Measurements from ENCODE around the gene SULT1E1.
"Not testable (repeated sequence)": the region's sequence is repeated elsewhere in the genome, so short reads cannot be mapped to it uniquely, and the experiment has no call there.

The SULT1E1 gene

GRCh38 chr4:69831270-69831627 lies 28.7 kb downstream of the SULT1E1 start:
- H3K27me3 ChIP-seq (ENCODE audit: control insufficient read depth in 2 of 2, insufficient read depth in 2 of 2, low read length in 2 of 2), result no peaks in the 10 kb centered on the region
- peak overlapping the region; percentile 76 to 86 for H3K27ac ChIP-seq (ENCODE audit: low read depth in 2 of 2, low read length in 2 of 2)
- H3K4me1 ChIP-seq (ENCODE audit: control insufficient read depth in 2 of 2, insufficient read depth in 2 of 2, low read length in 2 of 2), result peaks cover 21 to 43% of the 10 kb centered on the region in 2 donors
- H3K36me3 ChIP-seq (ENCODE audit: control insufficient read depth in 2 of 2, insufficient read depth in 2 of 2, low read length in 2 of 2), result no peaks in the 10 kb centered on the region
- H3K9ac ChIP-seq (ENCODE audit: low read depth in 1 of 2, low read length in 2 of 2), result peak overlapping the region; percentile 46 to 72
- peak overlapping the region; percentile 4 to 66 for H3K4me3 ChIP-seq (ENCODE audit: low read length in 2 of 2)
- no peaks in the 10 kb centered on the region for H3K9me3 ChIP-seq (ENCODE audit: control insufficient read depth in 2 of 2, low read length in 2 of 2)

- peaks cover 21 to 43% of the 10 kb centered on the region in 2 donors for H3K4me1 ChIP-seq (ENCODE audit: control insufficient read depth in 2 of 2, insufficient read depth in 2 of 2, low read length in 2 of 2)
- no peaks in the 10 kb centered on the region for H3K27me3 ChIP-seq (ENCODE audit: control insufficient read depth in 2 of 2, insufficient read depth in 2 of 2, low read length in 2 of 2)
- H3K9me3 ChIP-seq (ENCODE audit: control insufficient read depth in 2 of 2, low read length in 2 of 2), result no peaks in the 10 kb centered on the region
- H3K36me3 ChIP-seq (ENCODE audit: control insufficient read depth in 2 of 2, insufficient read depth in 2 of 2, low read length in 2 of 2), result no peaks in the 10 kb centered on the region
- peak overlapping the region; percentile 46 to 72 for H3K9ac ChIP-seq (ENCODE audit: low read depth in 1 of 2, low read length in 2 of 2)
- peak overlapping the region; percentile 4 to 66 for H3K4me3 ChIP-seq (ENCODE audit: low read length in 2 of 2)
- peak overlapping the region; percentile 76 to 86 for H3K27ac ChIP-seq (ENCODE audit: low read depth in 2 of 2, low read length in 2 of 2)
Observed at GRCh38 chr4:69830560-69831269, 29.2 kb downstream of the SULT1E1 start.

- Histone ChIP-seq H3K27ac (ENCODE audit: low read depth in 2 of 2, low read length in 2 of 2) (peak overlapping the region; percentile 59 to 86), H3K27me3 (ENCODE audit: control insufficient read depth in 2 of 2, insufficient read depth in 2 of 2, low read length in 2 of 2) (no peaks in the 10 kb centered on the region), H3K4me1 (ENCODE audit: control insufficient read depth in 2 of 2, insufficient read depth in 2 of 2, low read length in 2 of 2) (peaks cover 21 to 43% of the 10 kb centered on the region in 2 donors), H3K4me3 (ENCODE audit: low read length in 2 of 2) (no peak overlapping the region), H3K9me3 (ENCODE audit: control insufficient read depth in 2 of 2, low read length in 2 of 2) (no peaks in the 10 kb centered on the region), H3K36me3 (ENCODE audit: control insufficient read depth in 2 of 2, insufficient read depth in 2 of 2, low read length in 2 of 2) (no peaks in the 10 kb centered on the region), H3K9ac (ENCODE audit: low read depth in 1 of 2, low read length in 2 of 2) (no peak overlapping the region)
Observed at GRCh38 chr4:69830192-69830559, 29.8 kb downstream of the SULT1E1 start.

- Histone ChIP-seq H3K4me3 (ENCODE audit: low read length in 2 of 2) (no peak overlapping the region), H3K4me1 (ENCODE audit: control insufficient read depth in 2 of 2, insufficient read depth in 2 of 2, low read length in 2 of 2) (peaks cover 21 to 43% of the 10 kb centered on the region in 2 donors), H3K27ac (ENCODE audit: low read depth in 2 of 2, low read length in 2 of 2) (peak overlapping the region; percentile 59 to 86)
Observed at GRCh38 chr4:69829678-69830077, 30.3 kb downstream of the SULT1E1 start.

GRCh38 chr4:69828828-69829227 lies 31.1 kb downstream of the SULT1E1 start:
- Histone ChIP-seq H3K27me3 (ENCODE audit: control insufficient read depth in 2 of 2, insufficient read depth in 2 of 2, low read length in 2 of 2) (no peaks in the 10 kb centered on the region), H3K36me3 (ENCODE audit: control insufficient read depth in 2 of 2, insufficient read depth in 2 of 2, low read length in 2 of 2) (no peaks in the 10 kb centered on the region), H3K9ac (ENCODE audit: low read depth in 1 of 2, low read length in 2 of 2) (no peak overlapping the region), H3K4me3 (ENCODE audit: low read length in 2 of 2) (no peak overlapping the region), H3K9me3 (ENCODE audit: control insufficient read depth in 2 of 2, low read length in 2 of 2) (no peaks in the 10 kb centered on the region), H3K27ac (ENCODE audit: low read depth in 2 of 2, low read length in 2 of 2) (no peak overlapping the region), H3K4me1 (ENCODE audit: control insufficient read depth in 2 of 2, insufficient read depth in 2 of 2, low read length in 2 of 2) (peaks cover 24 to 43% of the 10 kb centered on the region in 2 donors)

More at GRCh38 chr4:69829678-69830077, 30.3 kb downstream of the SULT1E1 start:
- H3K9ac ChIP-seq (ENCODE audit: low read depth in 1 of 2, low read length in 2 of 2), result no peak overlapping the region
- H3K9me3 ChIP-seq (ENCODE audit: control insufficient read depth in 2 of 2, low read length in 2 of 2), result no peaks in the 10 kb centered on the region
- no peaks in the 10 kb centered on the region for H3K27me3 ChIP-seq (ENCODE audit: control insufficient read depth in 2 of 2, insufficient read depth in 2 of 2, low read length in 2 of 2)
- H3K36me3 ChIP-seq (ENCODE audit: control insufficient read depth in 2 of 2, insufficient read depth in 2 of 2, low read length in 2 of 2), result no peaks in the 10 kb centered on the region

GRCh38 chr4:69825056-69825455 lies 34.9 kb downstream of the SULT1E1 start:
- not testable (repeated sequence) for H3K9me3 ChIP-seq (ENCODE audit: control insufficient read depth in 2 of 2, low read length in 2 of 2); H3K27ac ChIP-seq (ENCODE audit: low read depth in 2 of 2, low read length in 2 of 2); H3K27me3 ChIP-seq (ENCODE audit: control insufficient read depth in 2 of 2, insufficient read depth in 2 of 2, low read length in 2 of 2); H3K9ac ChIP-seq (ENCODE audit: low read depth in 1 of 2, low read length in 2 of 2); H3K36me3 ChIP-seq (ENCODE audit: control insufficient read depth in 2 of 2, insufficient read depth in 2 of 2, low read length in 2 of 2); H3K4me3 ChIP-seq (ENCODE audit: low read length in 2 of 2)
- peaks cover 8 to 17% of the 10 kb centered on the region in 2 donors for H3K4me1 ChIP-seq (ENCODE audit: control insufficient read depth in 2 of 2, insufficient read depth in 2 of 2, low read length in 2 of 2)

GRCh38 chr4:69823481-69824186 lies 36.3 kb downstream of the SULT1E1 start:
- H3K27ac ChIP-seq (ENCODE audit: low read depth in 2 of 2, low read length in 2 of 2), result peak overlapping the region; percentile 66 to 67
- H3K27me3 ChIP-seq (ENCODE audit: control insufficient read depth in 2 of 2, insufficient read depth in 2 of 2, low read length in 2 of 2), result no peaks in the 10 kb centered on the region
- H3K4me3 ChIP-seq (ENCODE audit: low read length in 2 of 2), result peak overlapping the region in 1 of 2 donors; percentile 26
- H3K9me3 ChIP-seq (ENCODE audit: control insufficient read depth in 2 of 2, low read length in 2 of 2), result no peaks in the 10 kb centered on the region
- H3K36me3 ChIP-seq (ENCODE audit: control insufficient read depth in 2 of 2, insufficient read depth in 2 of 2, low read length in 2 of 2), result no peaks in the 10 kb centered on the region
- no peak overlapping the region for H3K9ac ChIP-seq (ENCODE audit: low read depth in 1 of 2, low read length in 2 of 2)
- peaks cover 8 to 13% of the 10 kb centered on the region in 2 donors for H3K4me1 ChIP-seq (ENCODE audit: control insufficient read depth in 2 of 2, insufficient read depth in 2 of 2, low read length in 2 of 2)

- Histone ChIP-seq H3K27ac (ENCODE audit: low read depth in 2 of 2, low read length in 2 of 2) (peak overlapping the region; percentile 65 to 67), H3K9ac (ENCODE audit: low read depth in 1 of 2, low read length in 2 of 2) (no peak overlapping the region), H3K27me3 (ENCODE audit: control insufficient read depth in 2 of 2, insufficient read depth in 2 of 2, low read length in 2 of 2) (no peaks in the 10 kb centered on the region), H3K4me3 (ENCODE audit: low read length in 2 of 2) (peak overlapping the region in 1 of 2 donors; percentile 26), H3K9me3 (ENCODE audit: control insufficient read depth in 2 of 2, low read length in 2 of 2) (no peaks in the 10 kb centered on the region), H3K4me1 (ENCODE audit: control insufficient read depth in 2 of 2, insufficient read depth in 2 of 2, low read length in 2 of 2) (peaks cover 8 to 15% of the 10 kb centered on the region in 2 donors), H3K36me3 (ENCODE audit: control insufficient read depth in 2 of 2, insufficient read depth in 2 of 2, low read length in 2 of 2) (no peaks in the 10 kb centered on the region)
Observed at GRCh38 chr4:69823048-69823447, 36.9 kb downstream of the SULT1E1 start.

GRCh38 chr4:69822198-69822597 lies 37.7 kb downstream of the SULT1E1 start:
- no peak overlapping the region for H3K9ac ChIP-seq (ENCODE audit: low read depth in 1 of 2, low read length in 2 of 2)
- no peaks in the 10 kb centered on the region for H3K36me3 ChIP-seq (ENCODE audit: control insufficient read depth in 2 of 2, insufficient read depth in 2 of 2, low read length in 2 of 2)
- H3K27ac ChIP-seq (ENCODE audit: low read depth in 2 of 2, low read length in 2 of 2), result no peak overlapping the region
- peaks cover 8 to 15% of the 10 kb centered on the region in 2 donors for H3K4me1 ChIP-seq (ENCODE audit: control insufficient read depth in 2 of 2, insufficient read depth in 2 of 2, low read length in 2 of 2)
- no peaks in the 10 kb centered on the region for H3K27me3 ChIP-seq (ENCODE audit: control insufficient read depth in 2 of 2, insufficient read depth in 2 of 2, low read length in 2 of 2)
- H3K9me3 ChIP-seq (ENCODE audit: control insufficient read depth in 2 of 2, low read length in 2 of 2), result no peaks in the 10 kb centered on the region
- H3K4me3 ChIP-seq (ENCODE audit: low read length in 2 of 2), result no peak overlapping the region

- Histone ChIP-seq H3K4me3 (ENCODE audit: low read length in 2 of 2) (no peak overlapping the region), H3K27ac (ENCODE audit: low read depth in 2 of 2, low read length in 2 of 2) (no peak overlapping the region), H3K4me1 (ENCODE audit: control insufficient read depth in 2 of 2, insufficient read depth in 2 of 2, low read length in 2 of 2) (peaks cover under 1 to 9% of the 10 kb centered on the region in 2 donors), H3K9me3 (ENCODE audit: control insufficient read depth in 2 of 2, low read length in 2 of 2) (no peaks in the 10 kb centered on the region), H3K36me3 (ENCODE audit: control insufficient read depth in 2 of 2, insufficient read depth in 2 of 2, low read length in 2 of 2) (no peaks in the 10 kb centered on the region), H3K27me3 (ENCODE audit: control insufficient read depth in 2 of 2, insufficient read depth in 2 of 2, low read length in 2 of 2) (no peaks in the 10 kb centered on the region), H3K9ac (ENCODE audit: low read depth in 1 of 2, low read length in 2 of 2) (no peak overlapping the region)
Observed at GRCh38 chr4:69818060-69818639, 41.8 kb downstream of the SULT1E1 start.
